ENCODE data around the gene HEATR5A. TPM values are rescaled to one million over a fixed set of nuclear protein-coding genes. Genes with fewer than 3 reads are reported as not detected.

Gene HEATR5A
- total and polyA plus RNA-seq, 2 of the 13 experiments (the other 11 are each of a cell fraction or from before 2014, with no cell fraction given), result 36.4 to 105 TPM

- TF ChIP-seq NKX3-1 (CRISPR knock-in tag; IDR thresholded peaks at IDR 0.05), result peak; percentile 95
- TF ChIP-seq HOMEZ (CRISPR knock-in tag; IDR thresholded peaks at IDR 0.05; ENCODE audit: low read depth), result peak; percentile 97
- peak; percentile 100 for TF ChIP-seq RBM39 (IDR thresholded peaks at IDR 0.05; ENCODE audit: low read depth, low read length, poor library complexity, severe bottlenecking)
- peak; percentile 96; the same call in 1 of the 2 replicates for TF ChIP-seq CREBL2 (CRISPR knock-in tag; IDR thresholded peaks at IDR 0.05; ENCODE audit: borderline replicate concordance)
- 0 out of 2 replicates have a peak, but pooled peaks have one; percentile 66 for TF ChIP-seq ATRX (CRISPR knock-in tag; IDR thresholded peaks at IDR 0.05; ENCODE audit: borderline replicate concordance)
- TF ChIP-seq ZNF770 (CRISPR knock-in tag; IDR thresholded peaks at IDR 0.05), result peak; percentile 87
- peak; percentile 97 for TF ChIP-seq DZIP1 (CRISPR knock-in tag; IDR thresholded peaks at IDR 0.05)
- peak; percentile 98 for TF ChIP-seq ZNF687 (CRISPR knock-in tag; IDR thresholded peaks at IDR 0.05)
- peak; percentile 96 for TF ChIP-seq ZNF543 (CRISPR knock-in tag; IDR thresholded peaks at IDR 0.05)
- peak; percentile 96 for TF ChIP-seq ATF2 (CRISPR knock-in tag; IDR thresholded peaks at IDR 0.05)
- TF ChIP-seq ZNF678 (CRISPR knock-in tag; IDR thresholded peaks at IDR 0.05), result peak; percentile 99
- peak; percentile 99 for TF ChIP-seq GATA4 (IDR thresholded peaks at IDR 0.05; ENCODE audit: borderline replicate concordance, low read depth)
Measured at GRCh38 chr14:31420319-31421111, at the start of gene HEATR5A (continued).
